ENCODE results near the gene ERV3-1. TPM values are rescaled to one million over a fixed set of nuclear protein-coding genes. Genes with fewer than 3 reads are reported as not detected.
"Not testable (repeated sequence)": the region's sequence is repeated elsewhere in the genome, so short reads cannot be mapped to it uniquely, and the experiment has no call there.

The ERV3-1 gene
- polyA plus RNA-seq, 3 donors from 2014 or later = 6.2 to 16.3 (median 7.3) TPM

GRCh38 chr7:64993901-64994300 lies 12.6 kb downstream of the ERV3-1 start:
- H3K27ac Mint-ChIP-seq = no peak overlapping the region

GRCh38 chr7:64992971-64993370 lies 13.5 kb downstream of the ERV3-1 start:
- peaks cover 32 to 88% (median 56%) of the 10 kb centered on the region in 6 donors for H3K9me3 Mint-ChIP-seq
- no peak overlapping the region for H3K27ac Mint-ChIP-seq
- peaks cover 0 to 5% (median 3%) of the 10 kb centered on the region in 3 donors for H3K27me3 Mint-ChIP-seq (ENCODE audit: low read depth in 3 of 3)
- H3K36me3 Mint-ChIP-seq = peaks cover 61 to 72% (median 71%) of the 10 kb centered on the region in 3 donors
- DNase-seq = no peak
- H3K4me1 Mint-ChIP-seq = peaks cover 2 to 11% of the 10 kb centered on the region in 2 donors
- no peak overlapping the region for H3K4me3 Mint-ChIP-seq

More at GRCh38 chr7:64993901-64994300, 12.6 kb downstream of the ERV3-1 start:
- H3K4me3 Mint-ChIP-seq = no peak overlapping the region
- peaks cover 58 to 72% (median 71%) of the 10 kb centered on the region in 3 donors for H3K36me3 Mint-ChIP-seq
- peaks cover 26 to 79% (median 49%) of the 10 kb centered on the region in 6 donors for H3K9me3 Mint-ChIP-seq
- H3K27me3 Mint-ChIP-seq (ENCODE audit: low read depth in 3 of 3) = peaks cover 0 to 3% (median under 1%) of the 10 kb centered on the region in 3 donors
- peaks cover 5 to 19% of the 10 kb centered on the region in 2 donors for H3K4me1 Mint-ChIP-seq
- DNase-seq = no peak

GRCh38 chr7:64990936-64991335 lies 15.6 kb downstream of the ERV3-1 start, which contains the start of gene ZNF117:
ZNF117 (minus strand) TSS chr7:64991036.
- DNase-seq = no peak
- H3K9me3 Mint-ChIP-seq = peaks cover 45 to 97% (median 72%) of the 10 kb centered on the region in 6 donors
- no peak within 1 kb of the TSS for H3K4me3 Mint-ChIP-seq
- H3K27ac Mint-ChIP-seq = no peak within 1 kb of the TSS
- H3K4me1 Mint-ChIP-seq = no peaks in the 10 kb centered on the region
- H3K36me3 Mint-ChIP-seq = peaks cover 78 to 82% (median 82%) of the 10 kb centered on the region in 3 donors
- H3K27me3 Mint-ChIP-seq (ENCODE audit: low read depth in 3 of 3) = peaks cover 0 to 6% (median 3%) of the 10 kb centered on the region in 3 donors

- H3K36me3 Mint-ChIP-seq = peaks cover 78 to 86% (median 82%) of the 10 kb centered on the region in 3 donors
- H3K4me1 Mint-ChIP-seq = no peaks in the 10 kb centered on the region
- H3K27ac Mint-ChIP-seq = no peak overlapping the region
- no peak overlapping the region for H3K4me3 Mint-ChIP-seq
- peaks cover 0 to 6% (median 3%) of the 10 kb centered on the region in 3 donors for H3K27me3 Mint-ChIP-seq (ENCODE audit: low read depth in 3 of 3)
- DNase-seq = no peak
- peaks cover 45 to 97% (median 73%) of the 10 kb centered on the region in 6 donors for H3K9me3 Mint-ChIP-seq
These were observed 16.3 kb downstream of the ERV3-1 start for GRCh38 chr7:64990216-64990615.

- peaks cover 23 to 94% (median 82%) of the 10 kb centered on the region in 6 donors for H3K9me3 Mint-ChIP-seq
- no peak overlapping the region for H3K27ac Mint-ChIP-seq
- H3K27me3 Mint-ChIP-seq (ENCODE audit: low read depth in 3 of 3) = peaks cover 0 to 4% (median 0%) of the 10 kb centered on the region in 3 donors
- H3K4me3 Mint-ChIP-seq = no peak overlapping the region
- DNase-seq = no peak
- H3K4me1 Mint-ChIP-seq = peaks cover 0 to 7% of the 10 kb centered on the region in 2 donors
- peaks cover 55 to 65% (median 61%) of the 10 kb centered on the region in 3 donors for H3K36me3 Mint-ChIP-seq
These were observed 27.8 kb downstream of the ERV3-1 start for GRCh38 chr7:64978497-64979203.

- H3K36me3 Mint-ChIP-seq = peaks cover 0 to 7% (median 3%) of the 10 kb centered on the region in 3 donors
- H3K4me1 Mint-ChIP-seq = no peaks in the 10 kb centered on the region
These were observed 40.9 kb downstream of the ERV3-1 start for GRCh38 chr7:64965594-64965993.

GRCh38 chr7:64959072-64959747 lies 47.3 kb downstream of the ERV3-1 start:
- Mint-ChIP-seq H3K27ac (no peak overlapping the region), H3K4me3 (no peak overlapping the region), H3K27me3 (ENCODE audit: low read depth in 3 of 3) (peaks cover 2 to 4% (median 3%) of the 10 kb centered on the region in 3 donors), H3K4me1 (no peaks in the 10 kb centered on the region), H3K9me3 (peaks cover 11 to 41% (median 28%) of the 10 kb centered on the region in 6 donors), H3K36me3 (peaks cover 0 to 4% (median 3%) of the 10 kb centered on the region in 3 donors)
- DNase-seq = no peak

More at GRCh38 chr7:64965594-64965993, 40.9 kb downstream of the ERV3-1 start:
- Mint-ChIP-seq H3K27ac (no peak overlapping the region), H3K27me3 (ENCODE audit: low read depth in 3 of 3) (peaks cover 0 to 8% (median 0%) of the 10 kb centered on the region in 3 donors), H3K4me3 (no peak overlapping the region), H3K9me3 (peaks cover 14 to 64% (median 48%) of the 10 kb centered on the region in 6 donors)
- no peak for DNase-seq

GRCh38 chr7:64951250-64951848 lies 55.1 kb downstream of the ERV3-1 start:
- H3K36me3 Mint-ChIP-seq = no peaks in the 10 kb centered on the region
- H3K4me1 Mint-ChIP-seq = peaks cover 2 to 5% of the 10 kb centered on the region in 2 donors
- H3K9me3 Mint-ChIP-seq = no peaks in the 10 kb centered on the region
- peaks cover 6 to 16% (median 6%) of the 10 kb centered on the region in 3 donors for H3K27me3 Mint-ChIP-seq (ENCODE audit: low read depth in 3 of 3)
- no peak overlapping the region for H3K27ac Mint-ChIP-seq
- peak; percentile 20 to 49 (median 37) for DNase-seq
- H3K4me3 Mint-ChIP-seq = no peak overlapping the region

GRCh38 chr7:64950673-64951072 lies 55.8 kb downstream of the ERV3-1 start:
- peaks cover 4 to 17% (median 9%) of the 10 kb centered on the region in 3 donors for H3K27me3 Mint-ChIP-seq (ENCODE audit: low read depth in 3 of 3)
- not testable (repeated sequence) for H3K36me3 Mint-ChIP-seq, H3K4me3 Mint-ChIP-seq, H3K27ac Mint-ChIP-seq, H3K9me3 Mint-ChIP-seq, DNase-seq, H3K4me1 Mint-ChIP-seq

GRCh38 chr7:64948774-64949173 lies 57.7 kb downstream of the ERV3-1 start:
- H3K27ac Mint-ChIP-seq, H3K4me1 Mint-ChIP-seq, H3K36me3 Mint-ChIP-seq, H3K9me3 Mint-ChIP-seq, H3K4me3 Mint-ChIP-seq, DNase-seq: not testable (repeated sequence)
- H3K27me3 Mint-ChIP-seq (ENCODE audit: low read depth in 3 of 3) = peaks cover 4 to 21% (median 12%) of the 10 kb centered on the region in 3 donors

- peak overlapping the region in 1 of 5 donors; percentile 18 for H3K4me3 Mint-ChIP-seq
- peaks cover 0 to 5% (median 0%) of the 10 kb centered on the region in 3 donors for H3K36me3 Mint-ChIP-seq
- no peak overlapping the region for H3K27ac Mint-ChIP-seq
- peaks cover 2 to 5% of the 10 kb centered on the region in 2 donors for H3K4me1 Mint-ChIP-seq
- DNase-seq = no peak
- H3K27me3 Mint-ChIP-seq (ENCODE audit: low read depth in 3 of 3) = peaks cover 5 to 22% (median 12%) of the 10 kb centered on the region in 3 donors
- no peaks in the 10 kb centered on the region for H3K9me3 Mint-ChIP-seq
These were observed 59.1 kb downstream of the ERV3-1 start for GRCh38 chr7:64947252-64948000.

- Mint-ChIP-seq H3K27me3 (ENCODE audit: low read depth in 3 of 3) (peaks cover 5 to 22% (median 12%) of the 10 kb centered on the region in 3 donors), H3K27ac (no peak overlapping the region), H3K4me1 (peaks cover 2 to 5% of the 10 kb centered on the region in 2 donors), H3K4me3 (no peak overlapping the region), H3K36me3 (peaks cover 0 to 5% (median 0%) of the 10 kb centered on the region in 3 donors), H3K9me3 (no peaks in the 10 kb centered on the region)
- no peak for DNase-seq
These were observed 59.7 kb downstream of the ERV3-1 start for GRCh38 chr7:64946772-64947171.
